ENCODE results near the gene ATR.
"Not testable (repeated sequence)": the region's sequence is repeated elsewhere in the genome, so short reads cannot be mapped to it uniquely, and the experiment has no call there.

- TF ChIP-seq NFIC (IDR thresholded peaks at IDR 0.05; ENCODE audit: low read depth, low read length); BRCA1 (IDR thresholded peaks at IDR 0.05; ENCODE audit: low read depth, low read length); USF2 (IDR thresholded peaks at IDR 0.05; ENCODE audit: borderline replicate concordance, low read depth, low read length); CREM (IDR thresholded peaks at IDR 0.05; ENCODE audit: low read depth): not testable (repeated sequence)
These were observed 13.7 kb upstream of the ATR start for GRCh38 chr3:142592268-142592667.
